ENCODE results near the gene KCP.

The KCP gene

GRCh38 chr7:128858380-128859231 lies 51.9 kb downstream of the KCP start:
- TF ChIP-seq MAX (IDR thresholded peaks at IDR 0.05; ENCODE audit: low read depth, low read length) (no peak), MYC (IDR thresholded peaks at IDR 0.05; ENCODE audit: low read depth, low read length) (no peak), POLR2A (IDR thresholded peaks at IDR 0.05; ENCODE audit: extremely low read depth, insufficient read length) (no peak)
- TF ChIP-seq, protein P1, sequence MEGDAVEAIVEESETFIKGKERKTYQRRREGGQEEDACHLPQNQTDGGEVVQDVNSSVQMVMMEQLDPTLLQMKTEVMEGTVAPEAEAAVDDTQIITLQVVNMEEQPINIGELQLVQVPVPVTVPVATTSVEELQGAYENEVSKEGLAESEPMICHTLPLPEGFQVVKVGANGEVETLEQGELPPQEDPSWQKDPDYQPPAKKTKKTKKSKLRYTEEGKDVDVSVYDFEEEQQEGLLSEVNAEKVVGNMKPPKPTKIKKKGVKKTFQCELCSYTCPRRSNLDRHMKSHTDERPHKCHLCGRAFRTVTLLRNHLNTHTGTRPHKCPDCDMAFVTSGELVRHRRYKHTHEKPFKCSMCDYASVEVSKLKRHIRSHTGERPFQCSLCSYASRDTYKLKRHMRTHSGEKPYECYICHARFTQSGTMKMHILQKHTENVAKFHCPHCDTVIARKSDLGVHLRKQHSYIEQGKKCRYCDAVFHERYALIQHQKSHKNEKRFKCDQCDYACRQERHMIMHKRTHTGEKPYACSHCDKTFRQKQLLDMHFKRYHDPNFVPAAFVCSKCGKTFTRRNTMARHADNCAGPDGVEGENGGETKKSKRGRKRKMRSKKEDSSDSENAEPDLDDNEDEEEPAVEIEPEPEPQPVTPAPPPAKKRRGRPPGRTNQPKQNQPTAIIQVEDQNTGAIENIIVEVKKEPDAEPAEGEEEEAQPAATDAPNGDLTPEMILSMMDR (IDR thresholded peaks at IDR 0.05; ENCODE audit: low read depth, low read length), result no peak
- H3K4me3 ChIP-seq (ENCODE audit: low read depth, low read length), result no peak overlapping the region
- DNase-seq (ENCODE audit: low read depth), result peak; percentile 36

DNA sequence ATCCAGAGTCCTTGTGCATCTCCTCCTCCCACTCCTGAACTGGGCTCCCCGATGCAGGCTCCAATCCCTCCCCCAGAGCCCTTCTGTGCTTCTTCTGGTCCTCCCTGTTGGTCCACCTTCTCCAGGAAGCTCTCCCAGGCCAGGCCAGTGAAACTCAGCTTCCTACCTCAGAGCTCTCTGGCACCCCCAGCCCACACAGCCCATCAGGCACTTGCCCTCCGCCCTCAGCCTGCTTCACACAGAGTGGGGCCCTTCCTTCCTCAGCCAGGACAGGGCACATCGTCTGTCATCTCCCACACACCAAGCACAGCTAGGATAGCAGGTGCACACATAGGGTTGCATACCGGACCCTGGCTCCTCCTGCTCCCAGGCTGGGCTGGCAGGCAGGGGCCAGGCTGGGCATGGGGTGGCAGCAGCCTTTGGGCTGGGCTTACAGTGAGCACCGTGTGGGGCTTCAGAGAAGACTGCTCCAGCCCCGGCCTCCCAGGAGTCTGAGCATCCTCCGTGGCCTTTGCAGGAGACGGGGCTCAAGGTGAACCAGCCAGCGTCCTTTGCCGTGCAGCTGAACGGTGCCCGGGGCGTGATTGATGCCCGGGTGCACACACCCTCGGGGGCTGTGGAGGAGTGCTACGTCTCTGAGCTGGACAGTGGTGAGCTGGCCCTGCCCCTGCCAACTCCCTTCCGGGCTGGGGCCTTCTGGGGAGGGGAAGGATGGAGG lies 54.3 kb downstream of the KCP start:
- DNase-seq (ENCODE audit: low read depth), result no peak
- TF ChIP-seq, protein P1 (IDR thresholded peaks at IDR 0.05; ENCODE audit: low read depth, low read length), result no peak
- no peak overlapping the region for H3K4me3 ChIP-seq (ENCODE audit: low read depth, low read length)

DNA sequence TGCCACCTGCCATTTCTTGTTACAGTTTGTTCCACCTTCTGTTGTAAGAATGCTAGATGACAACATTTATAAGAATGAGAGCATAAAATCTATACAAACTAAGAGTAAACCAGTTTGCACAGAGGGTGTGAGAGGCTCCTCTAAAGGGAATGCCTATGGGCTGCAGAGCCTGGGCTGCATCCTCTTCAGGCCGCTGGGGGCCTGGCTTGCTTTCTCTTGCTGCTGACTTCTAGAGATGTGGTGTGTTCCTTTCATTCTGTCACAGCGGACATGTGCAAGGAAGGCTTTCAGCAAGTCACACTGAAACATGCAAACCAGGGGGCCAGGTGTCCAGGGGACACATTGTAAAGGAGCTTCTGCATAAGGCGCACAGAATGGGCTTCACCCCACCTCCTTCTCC lies 55.0 kb downstream of the KCP start:
- TF ChIP-seq MAX (IDR thresholded peaks at IDR 0.05; ENCODE audit: low read depth, low read length) (no peak), POLR2A (IDR thresholded peaks at IDR 0.05; ENCODE audit: extremely low read depth, insufficient read length) (no peak), MYC (IDR thresholded peaks at IDR 0.05; ENCODE audit: low read depth, low read length) (no peak)
- TF ChIP-seq, protein P1 (IDR thresholded peaks at IDR 0.05; ENCODE audit: low read depth, low read length), result no peak
- no peak for DNase-seq (ENCODE audit: low read depth)
- no peak overlapping the region for H3K4me3 ChIP-seq (ENCODE audit: low read depth, low read length)

GRCh38 chr7:128854396-128854795 lies 56.1 kb downstream of the KCP start:
- H3K4me3 ChIP-seq (ENCODE audit: low read depth, low read length), result no peak overlapping the region
- no peak for DNase-seq (ENCODE audit: low read depth)
- TF ChIP-seq MYC (IDR thresholded peaks at IDR 0.05; ENCODE audit: low read depth, low read length), result no peak
- TF ChIP-seq MAX (IDR thresholded peaks at IDR 0.05; ENCODE audit: low read depth, low read length), result no peak
- no peak for TF ChIP-seq POLR2A (IDR thresholded peaks at IDR 0.05; ENCODE audit: extremely low read depth, insufficient read length)
- TF ChIP-seq, protein P1 (IDR thresholded peaks at IDR 0.05; ENCODE audit: low read depth, low read length), result no peak

GRCh38 chr7:128853799-128854198 lies 56.7 kb downstream of the KCP start:
- TF ChIP-seq, protein P1 (IDR thresholded peaks at IDR 0.05; ENCODE audit: low read depth, low read length), result no peak
- TF ChIP-seq MYC (IDR thresholded peaks at IDR 0.05; ENCODE audit: low read depth, low read length), result no peak
- no peak for TF ChIP-seq POLR2A (IDR thresholded peaks at IDR 0.05; ENCODE audit: extremely low read depth, insufficient read length)
- TF ChIP-seq MAX (IDR thresholded peaks at IDR 0.05; ENCODE audit: low read depth, low read length), result no peak
- DNase-seq (ENCODE audit: low read depth), result no peak
- H3K4me3 ChIP-seq (ENCODE audit: low read depth, low read length), result no peak overlapping the region

Measured in NB4 (cell line).